ENCODE data around the gene RNU1-3.
"Not testable (repeated sequence)": the region's sequence is repeated elsewhere in the genome, so short reads cannot be mapped to it uniquely, and the experiment has no call there.

The RNU1-3 gene

GRCh38 chr1:16651560-16651959, 15.2 kb downstream of the RNU1-3 start:
- FAIRE-seq: not testable (repeated sequence)

GRCh38 chr1:16649960-16650359, 16.8 kb downstream of the RNU1-3 start:
- FAIRE-seq: not testable (repeated sequence)

GRCh38 chr1:16649390-16649789, 17.4 kb downstream of the RNU1-3 start:
- not testable (repeated sequence) for FAIRE-seq

GRCh38 chr1:16648756-16649155, 18.0 kb downstream of the RNU1-3 start:
- FAIRE-seq: not testable (repeated sequence)

- FAIRE-seq: not testable (repeated sequence)
Measured at GRCh38 chr1:16648250-16648649, 18.5 kb downstream of the RNU1-3 start.

GRCh38 chr1:16647179-16648176, 19.3 kb downstream of the RNU1-3 start:
- FAIRE-seq: not testable (repeated sequence)

GRCh38 chr1:16646716-16647115, 20.0 kb downstream of the RNU1-3 start:
- not testable (repeated sequence) for FAIRE-seq

GRCh38 chr1:16646061-16646664, 20.6 kb downstream of the RNU1-3 start:
- not testable (repeated sequence) for FAIRE-seq

GRCh38 chr1:16645271-16646060, 21.3 kb downstream of the RNU1-3 start:
- FAIRE-seq: not testable (repeated sequence)

- FAIRE-seq: not testable (repeated sequence)
Measured at GRCh38 chr1:16644482-16645270, 22.1 kb downstream of the RNU1-3 start.

GRCh38 chr1:16644193-16644481, 22.6 kb downstream of the RNU1-3 start:
- no peak for FAIRE-seq

- not testable (repeated sequence) for FAIRE-seq
Measured at GRCh38 chr1:16643476-16644192, 23.1 kb downstream of the RNU1-3 start.

GRCh38 chr1:16643001-16643411, 23.7 kb downstream of the RNU1-3 start:
- FAIRE-seq: not testable (repeated sequence)

GRCh38 chr1:16642025-16642966, 24.5 kb downstream of the RNU1-3 start:
- FAIRE-seq: not testable (repeated sequence)

- FAIRE-seq: not testable (repeated sequence)
Measured at GRCh38 chr1:16641159-16641975, 25.4 kb downstream of the RNU1-3 start.

GRCh38 chr1:16639091-16640031, 27.4 kb downstream of the RNU1-3 start:
- FAIRE-seq: not testable (repeated sequence)

- FAIRE-seq: not testable (repeated sequence)
Measured at GRCh38 chr1:16637941-16638778, 28.6 kb downstream of the RNU1-3 start.

Measured in TTC549 (cell line).